NCI-H1105 treated with DMSO at 0.1 percent for 48 hours (cell line): ENCODE data around the gene CLBA1.
"Not testable (repeated sequence)": the region's sequence is repeated elsewhere in the genome, so short reads cannot be mapped to it uniquely, and the experiment has no call there.

Experiments used
- DNase-seq: peaks from one replicate; lab custom pipeline; 2025; lab: John Stamatoyannopoulos, UW

The CLBA1 gene

DNA sequence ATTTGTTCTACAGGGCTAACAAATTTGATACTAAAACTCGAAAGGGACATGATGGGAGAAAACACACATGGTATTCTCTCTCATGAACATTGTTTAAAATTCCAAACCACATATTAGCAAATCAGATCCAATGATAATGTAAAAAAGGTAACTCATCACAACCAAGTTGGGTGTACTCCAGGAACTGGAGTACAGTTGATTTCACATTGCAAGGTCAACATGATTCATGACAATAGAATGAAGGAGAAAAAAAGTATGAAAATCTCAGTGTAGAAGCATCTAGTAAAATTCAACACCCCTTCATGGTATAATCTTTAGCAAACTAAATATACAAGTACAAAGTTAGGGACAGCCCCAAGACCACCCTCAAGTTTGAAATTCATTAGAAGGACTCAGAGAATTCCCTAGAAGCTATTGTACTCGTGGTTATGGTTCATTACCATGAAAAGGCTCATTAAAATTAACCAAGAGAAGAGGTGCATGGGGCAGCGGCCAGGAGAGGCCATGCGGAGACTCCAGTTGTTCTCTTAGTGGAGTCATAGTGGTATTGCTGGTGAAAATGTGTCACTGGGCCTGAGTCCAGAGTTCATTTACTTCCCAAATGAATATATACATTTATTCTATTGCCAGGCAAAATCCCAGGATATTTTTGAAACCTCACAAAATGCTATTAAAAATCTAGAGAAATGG is 38.3 kb downstream of the CLBA1 start:
- no peak for DNase-seq

DNA sequence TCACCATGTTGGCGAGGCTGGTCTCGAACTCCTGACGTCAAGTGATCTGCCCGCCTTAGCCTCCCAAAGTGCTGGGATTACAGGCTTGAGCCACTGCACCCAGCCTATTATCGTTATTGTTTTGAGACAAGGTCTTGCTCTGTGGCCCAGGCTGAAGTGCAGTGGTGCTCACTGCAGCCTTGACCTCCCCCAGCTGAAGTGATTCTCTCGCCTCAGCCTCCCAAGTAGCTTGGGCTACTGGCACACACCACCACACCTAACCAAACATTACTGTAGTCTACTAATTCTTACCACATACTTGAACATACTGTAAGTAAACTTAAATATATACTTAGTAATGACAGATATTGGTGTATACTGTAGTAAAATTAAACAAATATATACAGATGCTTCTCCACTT is 39.8 kb downstream of the CLBA1 start:
- DNase-seq = no peak

GRCh38 chr14:105026033-105026785 is 40.6 kb downstream of the CLBA1 start:
- no peak for DNase-seq

DNA sequence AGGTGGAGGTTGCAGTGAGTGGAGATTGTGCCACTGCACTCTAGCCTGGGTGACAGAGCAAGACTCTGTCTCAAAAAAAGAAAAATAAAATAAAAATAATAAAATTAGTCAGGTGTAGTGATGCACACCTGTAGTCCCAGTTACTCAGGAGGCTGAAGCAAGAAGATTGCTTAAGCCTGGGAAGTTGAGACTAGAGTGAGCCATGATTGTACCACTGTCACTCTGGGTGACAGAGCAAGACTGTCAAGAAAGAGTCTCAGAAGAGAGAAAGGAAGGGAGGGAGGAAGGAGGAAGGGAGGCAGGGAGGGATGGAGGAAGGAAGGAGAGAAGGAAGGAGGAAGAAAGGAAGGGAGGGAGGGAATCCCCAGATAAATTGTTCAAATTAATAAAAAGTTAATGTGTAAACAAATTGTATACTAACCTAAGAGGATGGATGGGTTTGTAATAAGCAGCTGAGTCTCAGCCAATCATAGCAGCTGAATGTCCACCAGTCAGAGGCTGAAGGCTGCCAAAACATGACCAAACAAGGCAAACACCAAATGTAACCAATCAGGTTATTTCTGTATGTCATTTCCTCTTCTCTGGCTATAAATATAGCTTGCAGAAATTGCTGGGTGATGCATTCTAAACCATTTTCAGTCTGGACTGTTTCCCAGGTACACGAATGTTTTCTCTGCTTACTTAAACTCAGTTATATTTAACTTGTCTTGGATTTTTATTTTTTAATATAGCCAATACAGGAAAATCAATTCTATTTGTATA is 41.4 kb downstream of the CLBA1 start:
- peak; percentile 23 for DNase-seq

DNA sequence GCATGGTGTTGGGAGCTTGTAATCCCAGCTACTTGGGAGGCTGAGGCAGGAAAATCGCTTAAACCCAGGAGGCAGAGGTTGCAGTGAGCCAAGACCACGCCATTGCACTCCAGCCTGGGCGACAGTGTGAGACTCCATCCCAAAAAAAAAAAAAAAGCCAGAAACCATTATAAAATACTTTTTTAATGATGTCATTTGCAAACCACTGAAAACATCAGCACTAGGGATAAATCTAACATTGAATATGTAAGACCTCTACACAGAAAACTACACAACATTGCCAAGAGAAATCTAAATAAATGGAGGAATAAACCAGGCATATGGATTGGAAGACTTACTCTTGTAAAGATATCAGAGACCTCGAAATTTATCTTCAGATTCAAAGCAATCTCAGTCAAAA is 42.1 kb downstream of the CLBA1 start:
- DNase-seq = not testable (repeated sequence)

DNA sequence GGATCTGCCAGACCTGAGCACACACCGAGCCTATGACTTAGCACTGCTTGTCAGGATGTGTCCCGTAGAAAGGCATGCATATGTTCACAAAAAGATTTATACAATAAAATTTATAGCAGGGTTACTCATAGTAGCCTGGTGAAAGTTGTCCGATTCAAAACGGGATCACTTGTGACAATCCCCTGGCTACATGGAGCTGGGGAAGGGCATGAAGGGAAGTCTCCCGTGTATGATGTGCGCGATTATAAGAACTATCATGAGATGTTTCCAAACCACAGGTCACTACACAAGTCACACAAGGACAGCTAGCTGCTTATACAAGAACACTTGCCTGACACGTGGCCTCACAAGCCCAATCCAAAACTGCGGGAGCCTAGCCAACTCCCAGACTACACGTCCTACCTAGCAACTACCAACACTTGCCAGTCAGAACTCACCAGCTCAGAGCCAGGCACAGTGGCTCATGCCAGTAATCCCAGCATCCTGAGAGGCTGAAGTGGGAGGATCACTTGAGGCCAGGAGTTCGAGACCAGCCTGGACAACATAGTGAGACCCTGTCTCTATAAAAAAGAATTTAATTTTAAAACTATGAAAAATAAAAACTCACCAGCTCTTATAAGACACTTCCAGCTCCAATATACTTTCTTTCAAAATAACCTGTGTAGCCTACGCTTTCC is 42.8 kb downstream of the CLBA1 start:
- DNase-seq = no peak

DNA sequence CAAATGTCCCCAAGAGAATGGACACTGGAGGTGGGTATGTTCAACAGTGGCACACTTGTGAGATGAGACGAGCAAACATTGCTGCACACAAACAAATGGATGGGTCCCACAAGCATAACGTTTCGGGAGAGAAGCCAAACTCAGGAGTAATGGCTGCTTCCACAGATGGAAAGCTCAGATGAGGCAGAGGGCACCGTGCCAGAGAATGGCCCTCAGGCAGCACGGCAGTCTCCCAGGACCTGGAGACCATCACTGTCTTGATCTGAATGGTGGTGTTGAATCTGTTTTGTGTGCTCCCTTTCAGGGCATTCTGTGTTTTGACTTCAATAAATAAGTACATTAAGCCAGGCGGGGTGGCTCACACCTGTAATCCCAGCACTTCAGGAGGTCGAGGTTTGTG is 43.8 kb downstream of the CLBA1 start:
- no peak for DNase-seq

DNA sequence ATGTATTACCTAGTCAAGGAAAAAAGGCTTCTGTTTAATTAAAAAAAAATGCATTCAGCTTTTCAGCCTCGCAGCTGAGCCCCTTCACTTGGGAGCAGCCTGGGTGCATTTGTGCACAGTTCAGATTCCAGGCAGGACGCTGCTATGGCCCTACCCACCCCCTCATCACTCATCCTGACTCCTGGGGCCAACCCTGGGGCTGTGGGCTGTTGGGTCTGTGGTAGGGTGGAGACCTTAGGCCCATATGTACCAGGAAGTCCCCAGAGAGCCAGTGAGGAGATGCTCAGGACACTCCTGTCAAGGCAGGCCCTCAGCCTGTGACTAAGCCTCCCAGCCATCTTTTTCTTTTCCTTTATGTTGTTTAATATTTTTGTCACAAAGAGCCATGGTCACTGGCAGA is 44.6 kb downstream of the CLBA1 start:
- DNase-seq = no peak

DNA sequence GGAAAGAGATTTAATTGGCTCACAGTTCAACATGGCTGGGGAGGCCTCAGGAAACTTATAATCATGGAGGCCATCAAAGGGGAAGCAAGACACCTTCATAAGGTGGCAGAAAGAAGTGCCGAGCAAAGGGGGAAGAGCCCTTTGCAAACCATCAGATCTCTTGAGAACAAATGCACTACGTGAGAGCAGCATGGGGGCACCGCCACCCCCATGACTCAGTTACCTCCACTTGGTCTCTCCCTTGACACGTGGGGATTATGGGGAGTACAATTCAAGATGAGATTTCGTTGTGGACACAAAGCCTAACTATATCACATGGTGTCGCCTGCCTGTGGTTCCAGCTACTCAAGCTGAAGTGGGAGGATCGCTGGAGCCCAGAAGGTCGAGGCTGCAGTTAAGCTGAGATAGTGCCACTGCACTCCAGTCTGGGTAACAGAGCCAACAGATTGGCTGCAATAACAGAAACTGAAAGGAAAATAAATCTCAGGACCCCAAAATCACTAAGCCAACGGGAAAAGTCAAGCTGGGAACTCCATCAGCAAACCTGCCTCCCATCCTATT is 45.3 kb downstream of the CLBA1 start:
- no peak for DNase-seq

DNA sequence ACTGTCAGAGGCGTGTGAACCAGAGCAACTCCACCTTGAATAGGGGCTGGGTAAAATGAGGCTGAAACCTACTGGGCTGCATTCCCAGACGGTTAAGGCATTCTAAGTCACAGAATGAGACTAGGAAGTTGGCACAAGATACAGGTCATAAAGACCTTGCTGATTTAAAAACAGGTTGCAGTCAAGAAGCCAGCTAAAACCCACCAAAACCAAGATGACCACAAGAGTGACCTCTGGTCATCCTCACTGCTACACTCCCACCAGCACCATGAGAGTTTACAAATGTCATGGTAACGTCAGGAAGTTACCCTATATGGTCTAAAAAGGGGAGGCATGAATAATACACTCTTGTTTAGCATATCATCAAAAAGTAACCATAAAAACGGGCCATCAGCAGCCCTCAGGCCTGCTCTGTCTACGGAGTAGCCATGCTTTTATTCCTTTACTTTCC is 46.9 kb downstream of the CLBA1 start:
- DNase-seq = not testable (repeated sequence)

DNA sequence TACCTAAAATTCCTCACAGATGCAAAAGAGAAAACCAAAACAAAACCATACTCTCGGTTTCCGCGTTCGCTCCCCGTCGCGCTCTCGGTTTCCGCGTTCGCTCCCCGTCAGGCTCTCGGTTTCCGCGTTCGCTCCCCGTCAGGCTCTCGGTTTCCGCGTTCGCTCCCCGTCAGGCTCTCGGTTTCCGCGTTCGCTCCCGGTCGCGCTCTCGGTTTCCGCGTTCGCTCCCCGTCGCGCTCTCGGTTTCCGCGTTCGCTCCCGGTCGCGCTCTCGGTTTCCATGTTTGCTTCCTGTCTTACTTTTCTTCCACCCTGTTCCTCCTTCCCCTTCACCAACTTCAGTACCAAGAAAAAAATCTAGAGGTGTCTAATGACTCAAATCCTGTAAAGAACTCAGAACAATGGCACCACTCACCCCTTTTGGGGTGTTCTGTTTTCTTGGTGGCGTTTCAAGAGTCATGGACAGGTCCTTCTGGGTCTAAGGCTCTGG is 47.9 kb downstream of the CLBA1 start:
- not testable (repeated sequence) for DNase-seq

GRCh38 chr14:105034315-105035039 is 48.9 kb downstream of the CLBA1 start:
- DNase-seq = no peak

GRCh38 chr14:105035616-105036015 is 50.0 kb downstream of the CLBA1 start:
- not testable (repeated sequence) for DNase-seq

GRCh38 chr14:105039458-105040205 is 54.0 kb downstream of the CLBA1 start:
- DNase-seq = no peak

- no peak for DNase-seq
Measured at GRCh38 chr14:105041841-105042765, 56.5 kb downstream of the CLBA1 start.

GRCh38 chr14:105042813-105043212 is 57.2 kb downstream of the CLBA1 start:
- DNase-seq = no peak

- no peak for DNase-seq
Measured at GRCh38 chr14:105043641-105044040, 58.1 kb downstream of the CLBA1 start.
